B cell (primary cell): ENCODE measurements around the gene TSEN2.

Source experiments
- CTCF ChIP-seq: fragments of 200-600 bp; IDR thresholded peaks from one replicate; pipeline ENCODE4 v1.8.0; 2022; ENCODE audit warnings: antibody characterized with exemption, mild to moderate bottlenecking
- EZH2 ChIP-seq: IDR thresholded peaks from 2 replicates; pipeline ENCODE4 v1.6.1; 2012; ENCODE audit warnings: borderline replicate concordance, low read depth, mild to moderate bottlenecking, moderate library complexity, low read length; ENCODE audit not compliant: insufficient read depth, poor library complexity, severe bottlenecking

- TF ChIP-seq CTCF (no peak), EZH2 (no peak)
Observed at GRCh38 chr3:12556314-12556689, 72.0 kb downstream of the TSEN2 start.
